Esophagus muscularis mucosa (tissue), 3 donors: ENCODE results near the gene SLC6A3.
"Not testable (repeated sequence)": the region's sequence is repeated elsewhere in the genome, so short reads cannot be mapped to it uniquely, and the experiment has no call there.

Source experiments
- POLR2A ChIP-seq: fragments of 450-650 bp; IDR thresholded peaks from one replicate; pipeline ENCODE4 v1.6.1; 2017; ENCODE audit warnings: antibody characterized with exemption, moderate library complexity, mild to moderate bottlenecking, low read depth
- TF ChIP-seq, protein P1 (sequence below), 3 experiments: fragments of 200-600 bp in 2 of 3; fragments of 450-650 bp in 1 of 3; sonication (generic) in 2 of 3; IDR thresholded peaks; one replicate each; pipeline ENCODE4 v1.5.1; 2017 to 2019; ENCODE audit warnings: antibody characterized with exemption in 3 of 3, mild to moderate bottlenecking in 2 of 3, moderate library complexity in 1 of 3

DNA sequence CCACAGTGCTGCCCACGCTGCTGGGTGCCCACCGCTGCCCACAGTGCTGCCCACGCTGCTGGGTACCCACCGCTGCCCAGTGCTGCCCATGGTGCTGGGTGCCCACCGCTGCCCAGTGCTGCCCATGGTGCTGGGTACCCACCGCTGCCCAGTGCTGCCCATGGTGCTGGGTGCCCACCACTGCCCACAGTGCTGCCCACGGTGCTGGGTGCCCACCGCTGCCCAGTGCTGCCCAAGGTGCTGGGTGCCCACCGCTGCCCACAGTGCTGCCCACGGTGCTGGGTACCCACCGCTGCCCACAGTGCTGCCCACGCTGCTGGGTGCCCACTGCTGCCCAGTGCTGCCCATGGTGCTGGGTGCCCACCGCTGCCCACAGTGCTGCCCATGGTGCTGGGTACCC, 22.7 kb downstream of the SLC6A3 start:
- not testable (repeated sequence) for TF ChIP-seq POLR2A
- TF ChIP-seq, protein P1, sequence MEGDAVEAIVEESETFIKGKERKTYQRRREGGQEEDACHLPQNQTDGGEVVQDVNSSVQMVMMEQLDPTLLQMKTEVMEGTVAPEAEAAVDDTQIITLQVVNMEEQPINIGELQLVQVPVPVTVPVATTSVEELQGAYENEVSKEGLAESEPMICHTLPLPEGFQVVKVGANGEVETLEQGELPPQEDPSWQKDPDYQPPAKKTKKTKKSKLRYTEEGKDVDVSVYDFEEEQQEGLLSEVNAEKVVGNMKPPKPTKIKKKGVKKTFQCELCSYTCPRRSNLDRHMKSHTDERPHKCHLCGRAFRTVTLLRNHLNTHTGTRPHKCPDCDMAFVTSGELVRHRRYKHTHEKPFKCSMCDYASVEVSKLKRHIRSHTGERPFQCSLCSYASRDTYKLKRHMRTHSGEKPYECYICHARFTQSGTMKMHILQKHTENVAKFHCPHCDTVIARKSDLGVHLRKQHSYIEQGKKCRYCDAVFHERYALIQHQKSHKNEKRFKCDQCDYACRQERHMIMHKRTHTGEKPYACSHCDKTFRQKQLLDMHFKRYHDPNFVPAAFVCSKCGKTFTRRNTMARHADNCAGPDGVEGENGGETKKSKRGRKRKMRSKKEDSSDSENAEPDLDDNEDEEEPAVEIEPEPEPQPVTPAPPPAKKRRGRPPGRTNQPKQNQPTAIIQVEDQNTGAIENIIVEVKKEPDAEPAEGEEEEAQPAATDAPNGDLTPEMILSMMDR (IDR thresholded peaks at IDR 0.05), result not testable (repeated sequence)
